A673 (cell line): Measurements from ENCODE around the gene MS4A15.

Source experiments
- CTCF ChIP-seq: fragments of 300-800, 200-600 bp; sonication (generic); conservative IDR thresholded peaks from 2 replicates; pipeline ENCODE4 v1.5.1; 2017; ENCODE audit warnings: low read depth, mild to moderate bottlenecking, antibody characterized with exemption, low read length, moderate library complexity, mixed read lengths
- EZH2 ChIP-seq: fragments of 200-600 bp; sonication (generic); IDR thresholded peaks from 2 replicates; pipeline ENCODE4 v1.6.1; 2017; ENCODE audit warnings: borderline replicate concordance, low read depth, mild to moderate bottlenecking, mixed read lengths, antibody characterized with exemption, low read length; ENCODE audit not compliant: poor library complexity, severe bottlenecking

- TF ChIP-seq CTCF (no peak), EZH2 (no peak)
Measured at GRCh38 chr11:60757231-60757800, 649 bp downstream of the MS4A15 start.
